HTERT RPE-1 (cell line): ENCODE data around the gene OR10H5.
"Not testable (repeated sequence)": the region's sequence is repeated elsewhere in the genome, so short reads cannot be mapped to it uniquely, and the experiment has no call there.

ENCODE experiments used
- in situ Hi-C: fragments of 300-500 bp; cut with MboI; formaldehyde crosslinking; loops from 4 replicates; pipeline ENCODE4 v1.14.3; 2020; ENCODE audit warnings: low sequenced_read_pairs

OR10H5 gene

DNA sequence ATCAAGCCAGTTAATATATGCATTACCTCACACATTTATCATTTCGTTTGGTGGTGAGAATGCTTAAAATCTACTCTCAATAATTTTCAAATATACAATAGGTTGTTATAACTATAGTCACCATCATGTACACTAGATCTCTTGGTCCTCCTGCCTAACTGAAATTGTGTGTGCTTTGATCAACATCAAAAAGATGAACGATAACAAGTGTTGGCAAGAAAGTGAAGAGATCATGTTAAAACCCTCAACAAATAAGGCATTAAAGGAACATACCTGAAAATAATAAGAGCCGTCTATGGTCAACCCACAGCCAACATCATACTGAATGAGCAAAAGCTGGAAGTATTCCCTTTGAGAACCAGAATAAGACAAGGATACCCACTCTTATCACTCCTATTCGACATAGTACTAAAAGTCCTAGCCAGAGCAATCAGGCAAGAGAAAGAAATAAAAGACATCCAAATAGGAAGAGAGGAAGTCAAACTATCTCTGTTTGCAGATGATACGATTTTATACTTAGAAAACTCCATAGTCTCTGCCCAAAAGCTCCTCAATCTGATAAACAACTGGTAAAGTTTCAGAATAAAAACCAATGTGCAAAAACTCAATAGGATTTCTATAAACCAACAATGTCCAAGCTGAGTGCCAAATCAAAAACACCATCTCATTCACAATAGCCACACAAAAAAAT is 55.9 kb downstream of the OR10H5 start:
- in situ Hi-C loops, result no loop called here

DNA sequence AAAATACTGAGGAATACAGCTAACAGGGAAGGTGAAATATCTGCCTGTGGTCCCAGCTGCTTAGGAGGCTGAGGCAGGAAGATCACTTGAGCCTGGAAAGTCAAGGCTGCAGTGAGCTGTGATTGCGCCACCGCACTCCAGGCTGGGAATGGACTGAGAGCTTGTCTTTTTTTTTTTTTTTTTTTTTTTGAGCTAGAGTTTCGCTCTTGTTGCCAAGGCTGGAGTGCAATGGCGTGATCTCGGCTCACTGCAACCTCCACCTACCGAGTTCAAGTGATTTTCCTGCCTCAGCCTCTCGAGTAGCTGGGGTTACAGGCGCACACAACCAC is 56.4 kb downstream of the OR10H5 start:
- in situ Hi-C loops, result not testable (repeated sequence)

DNA sequence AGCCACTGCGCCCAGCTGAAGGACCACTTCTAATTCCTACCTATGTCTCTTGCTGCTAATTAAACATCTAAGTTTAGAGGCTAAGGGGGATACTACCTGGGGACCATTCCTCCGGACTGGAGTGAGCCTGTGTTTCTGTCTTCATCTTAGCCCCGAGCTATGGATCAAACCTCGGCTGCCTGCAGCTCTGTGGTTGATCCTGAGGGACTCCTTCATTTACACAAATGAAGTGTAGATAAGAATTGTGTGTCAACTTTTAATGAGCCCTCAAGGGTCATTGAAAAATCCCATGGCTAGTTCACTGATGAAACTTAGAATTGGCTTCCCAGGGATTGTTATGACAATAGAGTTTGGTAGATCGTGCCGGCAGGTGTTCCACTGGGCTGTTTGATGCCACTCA is 59.5 kb downstream of the OR10H5 start:
- in situ Hi-C loops, result no loop called here

DNA sequence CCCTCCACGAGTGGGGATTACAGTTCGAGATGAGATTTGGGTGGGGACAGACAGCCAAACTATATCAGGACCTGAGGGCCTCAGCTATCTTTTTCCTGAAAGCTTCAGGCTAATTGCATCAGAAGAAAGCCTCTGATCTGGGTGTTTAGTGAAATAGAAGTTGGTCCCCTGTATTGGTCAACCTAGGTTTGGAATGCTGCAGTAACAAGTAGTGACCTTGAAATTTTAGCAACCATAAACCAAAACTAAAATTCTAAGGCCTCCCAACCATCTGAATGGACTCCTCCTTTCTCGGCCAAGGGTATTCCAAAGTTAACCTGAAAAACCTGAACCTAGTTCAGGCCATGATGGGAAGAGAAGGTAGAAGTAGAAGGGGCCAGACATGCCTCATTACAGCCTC is 62.9 kb downstream of the OR10H5 start:
- in situ Hi-C loops, result no loop called here
